Thymus (tissue), 11 donors: ENCODE data around the gene TSPAN15. TPM values are rescaled to one million over a fixed set of nuclear protein-coding genes. Genes with fewer than 3 reads are reported as not detected.

Experiments used
- DNase-seq, 9 donors: peaks; one replicate each; pipeline ENCODE4 v3.0.0-alpha.2; 2013; ENCODE audit warnings: low spot score in 9 of 9, low read depth in 6 of 9, missing footprints in 1 of 9
- H3K27ac ChIP-seq, 2 donors: one replicate each; pipeline ENCODE4 v1.5.1; 2013; ENCODE audit warnings: control low read depth in 1 of 2, low read depth in 1 of 2, low read length in 1 of 2, mild to moderate bottlenecking in 1 of 2, moderate library complexity in 1 of 2
- H3K27me3 ChIP-seq, 2 donors: one replicate each; pipeline ENCODE4 v1.5.1; 2013; ENCODE audit warnings: low read length in 1 of 2; ENCODE audit not compliant: control insufficient read depth in 2 of 2, insufficient read depth in 1 of 2
- H3K36me3 ChIP-seq, 2 donors: one replicate each; pipeline ENCODE4 v1.5.1; 2013; ENCODE audit warnings: low read length in 1 of 2, mild to moderate bottlenecking in 1 of 2, moderate library complexity in 1 of 2; ENCODE audit not compliant: control insufficient read depth in 2 of 2, insufficient read depth in 2 of 2
- H3K4me1 ChIP-seq, 2 donors: one replicate each; pipeline ENCODE4 v1.5.1; 2013; ENCODE audit warnings: low read length in 2 of 2; ENCODE audit not compliant: control insufficient read depth in 2 of 2, insufficient read depth in 2 of 2
- H3K4me3 ChIP-seq, 2 donors: one replicate each; pipeline ENCODE4 v1.5.1; 2013; ENCODE audit warnings: low read length in 2 of 2, control low read depth in 1 of 2, mild to moderate bottlenecking in 1 of 2
- H3K9me3 ChIP-seq, 2 donors: one replicate each; pipeline ENCODE4 v1.5.1; 2013; ENCODE audit warnings: low read length in 1 of 2, mild to moderate bottlenecking in 1 of 2; ENCODE audit not compliant: control insufficient read depth in 2 of 2, insufficient read depth in 1 of 2
- WGBS: extraction: QIAGEN DNeasy Blood & Tissue Kit; methylation state at CpG from one replicate; pipeline ENCODE4 v1.1.7; 2013; 5-methylcytosine and 5-hydroxymethylcytosine counted together
- polyA plus RNA-seq: library from polyadenylated mRNA; stranded (reverse); fragments of 200-250 nt; gene quantifications from one replicate; pipeline ENCODE4 v1.2.3, GENCODE V29; 2013
- total RNA-seq: library from RNA; stranded (reverse); fragments of 120-200 nt; gene quantifications from one replicate; pipeline ENCODE4 v1.2.4, GENCODE V29; 2013
- donor health status: healthy.

TSPAN15 gene
- total and polyA plus RNA-seq, 2 donors: 9.7 to 13.2 TPM

DNA sequence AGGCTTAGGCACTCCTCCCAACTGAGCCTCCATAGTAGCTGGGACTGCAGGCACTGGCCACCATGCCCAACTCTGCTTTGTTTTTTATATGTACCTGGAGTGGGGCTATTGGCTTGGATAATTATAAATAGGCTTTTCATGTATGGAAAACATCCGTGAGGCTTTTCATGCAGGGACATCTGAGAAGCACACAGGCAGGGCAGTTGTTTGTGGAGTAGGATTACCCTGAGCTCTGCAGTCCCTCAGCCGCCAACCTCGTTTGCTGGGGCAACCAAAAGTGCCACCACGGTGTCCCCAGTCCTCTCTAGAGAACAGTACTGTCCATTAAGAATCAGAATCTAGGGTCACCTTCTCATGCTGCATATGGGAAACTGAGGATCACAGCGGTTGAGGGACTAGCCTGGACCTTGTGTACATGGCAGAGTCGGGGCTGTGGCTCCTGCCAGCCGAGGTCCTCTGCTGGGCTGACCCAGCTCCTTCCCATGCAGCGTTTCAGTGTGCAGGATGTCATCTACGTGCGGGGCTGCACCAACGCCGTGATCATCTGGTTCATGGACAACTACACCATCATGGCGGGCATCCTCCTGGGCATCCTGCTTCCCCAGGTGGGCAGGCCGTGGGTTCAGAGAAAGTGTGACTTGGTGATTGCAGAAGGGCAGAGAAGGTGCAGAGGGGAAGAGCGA lies 54.5 kb downstream of the TSPAN15 start:
- DNase-seq: no peak
- H3K27me3 ChIP-seq: peaks cover 0 to 6% of the 10 kb centered on the region in 2 donors
- H3K36me3 ChIP-seq: no peaks in the 10 kb centered on the region
- no peak overlapping the region for H3K27ac ChIP-seq
- 98% methylated on average over 15 of the region's 15 CpGs for WGBS
- H3K9me3 ChIP-seq: no peaks in the 10 kb centered on the region
- H3K4me3 ChIP-seq: no peak overlapping the region
- H3K4me1 ChIP-seq: peaks cover 2 to 8% of the 10 kb centered on the region in 2 donors

DNA sequence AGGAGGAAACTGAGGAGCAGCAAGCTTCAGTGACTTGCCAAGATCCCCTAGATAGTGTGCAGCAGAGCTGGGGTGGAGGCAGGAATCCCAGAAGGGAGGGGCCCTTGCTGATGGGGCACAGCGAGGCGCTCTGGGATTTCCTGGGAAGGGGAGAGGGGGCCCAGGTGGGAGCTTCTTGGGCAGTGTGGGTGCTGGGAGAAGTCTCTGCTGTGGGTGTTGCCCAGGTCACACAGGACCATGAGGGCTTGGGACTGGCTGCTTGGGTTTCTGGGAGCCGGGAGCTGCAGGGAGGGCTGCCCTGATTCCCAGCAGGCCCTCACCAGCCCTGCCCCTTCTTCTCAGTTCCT lies 55.2 kb downstream of the TSPAN15 start:
- no peak overlapping the region for H3K27ac ChIP-seq
- WGBS: 100% methylated on average over 3 of the region's 3 CpGs
- peaks cover 0 to 6% of the 10 kb centered on the region in 2 donors for H3K27me3 ChIP-seq
- DNase-seq: no peak
- no peak overlapping the region for H3K4me3 ChIP-seq
- H3K36me3 ChIP-seq: no peaks in the 10 kb centered on the region
- H3K9me3 ChIP-seq: no peaks in the 10 kb centered on the region
- H3K4me1 ChIP-seq: peaks cover 2 to 8% of the 10 kb centered on the region in 2 donors

DNA sequence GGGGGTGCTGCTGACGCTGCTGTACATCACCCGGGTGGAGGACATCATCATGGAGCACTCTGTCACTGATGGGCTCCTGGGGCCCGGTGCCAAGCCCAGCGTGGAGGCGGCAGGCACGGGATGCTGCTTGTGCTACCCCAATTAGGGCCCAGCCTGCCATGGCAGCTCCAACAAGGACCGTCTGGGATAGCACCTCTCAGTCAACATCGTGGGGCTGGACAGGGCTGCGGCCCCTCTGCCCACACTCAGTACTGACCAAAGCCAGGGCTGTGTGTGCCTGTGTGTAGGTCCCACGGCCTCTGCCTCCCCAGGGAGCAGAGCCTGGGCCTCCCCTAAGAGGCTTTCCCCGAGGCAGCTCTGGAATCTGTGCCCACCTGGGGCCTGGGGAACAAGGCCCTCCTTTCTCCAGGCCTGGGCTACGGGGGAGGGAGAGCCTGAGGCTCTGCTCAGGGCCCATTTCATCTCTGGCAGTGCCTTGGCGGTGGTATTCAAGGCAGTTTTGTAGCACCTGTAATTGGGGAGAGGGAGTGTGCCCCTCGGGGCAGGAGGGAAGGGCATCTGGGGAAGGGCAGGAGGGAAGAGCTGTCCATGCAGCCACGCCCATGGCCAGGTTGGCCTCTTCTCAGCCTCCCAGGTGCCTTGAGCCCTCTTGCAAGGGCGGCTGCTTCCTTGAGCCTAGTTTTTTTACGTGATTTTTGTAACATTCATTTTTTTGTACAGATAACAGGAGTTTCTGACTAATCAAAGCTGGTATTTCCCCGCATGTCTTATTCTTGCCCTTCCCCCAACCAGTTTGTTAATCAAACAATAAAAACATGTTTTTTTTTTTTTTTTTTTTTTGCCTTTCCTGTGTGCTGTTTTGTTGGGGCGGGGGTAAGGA lies 55.8 kb downstream of the TSPAN15 start:
- Histone ChIP-seq H3K4me1 (peaks cover 2 to 8% of the 10 kb centered on the region in 2 donors), H3K9me3 (no peaks in the 10 kb centered on the region), H3K27ac (no peak overlapping the region), H3K27me3 (peaks cover 0 to 8% of the 10 kb centered on the region in 2 donors), H3K36me3 (no peaks in the 10 kb centered on the region), H3K4me3 (no peak overlapping the region)
- WGBS: 89% methylated on average over 19 of the region's 19 CpGs
- DNase-seq: peak in 1 of 9 donors; percentile 5

DNA sequence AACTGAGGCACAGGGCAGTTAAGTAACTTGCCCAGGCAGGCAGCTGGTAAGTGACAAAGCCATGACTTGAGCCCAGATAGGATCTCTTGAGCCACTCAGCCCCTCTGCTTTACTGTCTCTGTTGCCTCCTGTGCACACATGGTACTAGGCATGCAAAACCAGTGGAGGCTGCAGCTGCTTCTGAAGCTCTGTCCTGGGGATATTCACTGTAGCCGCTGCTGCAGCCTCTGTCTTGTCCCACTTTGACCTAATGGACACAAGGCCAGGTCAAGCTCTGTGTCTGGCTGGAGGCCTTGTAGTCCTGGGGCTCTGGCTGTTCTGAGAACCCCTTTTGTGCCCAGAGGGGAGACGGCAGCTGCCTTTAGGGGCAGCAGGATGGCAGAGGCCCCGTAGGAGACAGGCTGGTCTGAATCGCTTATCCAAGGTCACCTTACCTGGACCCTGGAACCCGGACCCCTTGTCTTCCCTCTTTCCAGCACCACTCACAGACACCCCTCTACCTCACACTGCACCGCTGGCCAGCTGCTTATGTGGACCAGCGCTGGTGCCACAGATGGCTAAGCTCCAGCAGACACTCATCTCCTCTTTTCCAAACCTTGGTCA lies 57.6 kb downstream of the TSPAN15 start:
- WGBS: 96% methylated on average over 7 of the region's 7 CpGs

DNA sequence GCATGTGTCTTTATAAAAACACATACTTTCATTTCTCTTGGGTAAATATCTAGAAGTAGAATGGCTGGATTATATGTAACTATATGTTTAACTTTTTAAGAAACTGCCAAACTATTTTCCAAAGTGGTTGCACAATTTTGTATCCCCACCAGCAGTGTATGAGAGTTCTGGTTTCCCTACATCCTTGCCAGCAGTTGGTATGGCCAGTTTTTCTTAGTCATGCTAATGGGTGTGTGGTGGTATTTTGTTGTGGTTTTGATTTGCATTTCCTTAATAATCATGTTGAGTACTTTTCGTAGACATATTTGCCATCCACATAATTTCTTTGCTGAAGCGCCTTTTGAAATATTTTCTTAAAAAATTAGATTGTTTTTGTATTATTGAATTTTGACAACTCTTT lies 61.6 kb downstream of the TSPAN15 start:
- no peaks in the 10 kb centered on the region for H3K9me3 ChIP-seq
- H3K4me1 ChIP-seq: peaks cover 0 to under 1% of the 10 kb centered on the region in 2 donors
- H3K27me3 ChIP-seq: peaks cover 0 to 12% of the 10 kb centered on the region in 2 donors
- 37% methylated on average over 2 of the region's 2 CpGs for WGBS
- H3K4me3 ChIP-seq: no peak overlapping the region
- no peak overlapping the region for H3K27ac ChIP-seq
- H3K36me3 ChIP-seq: no peaks in the 10 kb centered on the region
- no peak for DNase-seq

More for the DNA sequence above, 57.6 kb downstream of the TSPAN15 start:
- peaks cover 0 to 8% of the 10 kb centered on the region in 2 donors for H3K27me3 ChIP-seq
- peaks cover 2 to 8% of the 10 kb centered on the region in 2 donors for H3K4me1 ChIP-seq
- no peak for DNase-seq
- no peak overlapping the region for H3K27ac ChIP-seq
- H3K36me3 ChIP-seq: no peaks in the 10 kb centered on the region
- H3K4me3 ChIP-seq: no peak overlapping the region
- H3K9me3 ChIP-seq: no peaks in the 10 kb centered on the region

DNA sequence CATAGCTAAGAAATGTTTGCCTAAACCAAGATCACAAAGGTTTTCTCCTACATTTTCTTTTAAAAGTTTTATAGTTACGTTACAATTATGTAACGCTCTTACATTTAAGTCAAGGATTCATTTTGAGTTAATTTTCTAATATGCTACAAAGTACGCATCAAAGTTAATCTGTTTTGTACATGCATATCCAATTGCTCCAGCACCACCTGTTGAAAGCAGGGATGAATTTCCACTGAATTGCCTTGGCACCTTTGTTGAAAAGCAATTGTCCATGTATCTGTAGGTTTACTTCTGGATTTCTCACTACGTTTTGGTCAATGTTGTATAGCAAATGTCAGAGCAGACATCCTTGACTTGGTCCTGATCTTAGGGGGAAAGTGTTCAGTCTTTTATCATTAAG lies 62.4 kb downstream of the TSPAN15 start:
- Histone ChIP-seq H3K4me3 (no peak overlapping the region), H3K9me3 (no peaks in the 10 kb centered on the region), H3K4me1 (no peaks in the 10 kb centered on the region), H3K36me3 (no peaks in the 10 kb centered on the region), H3K27me3 (peaks cover 0 to 11% of the 10 kb centered on the region in 2 donors), H3K27ac (no peak overlapping the region)
- DNase-seq: no peak
- 94% methylated on average over 4 of the region's 4 CpGs for WGBS

DNA sequence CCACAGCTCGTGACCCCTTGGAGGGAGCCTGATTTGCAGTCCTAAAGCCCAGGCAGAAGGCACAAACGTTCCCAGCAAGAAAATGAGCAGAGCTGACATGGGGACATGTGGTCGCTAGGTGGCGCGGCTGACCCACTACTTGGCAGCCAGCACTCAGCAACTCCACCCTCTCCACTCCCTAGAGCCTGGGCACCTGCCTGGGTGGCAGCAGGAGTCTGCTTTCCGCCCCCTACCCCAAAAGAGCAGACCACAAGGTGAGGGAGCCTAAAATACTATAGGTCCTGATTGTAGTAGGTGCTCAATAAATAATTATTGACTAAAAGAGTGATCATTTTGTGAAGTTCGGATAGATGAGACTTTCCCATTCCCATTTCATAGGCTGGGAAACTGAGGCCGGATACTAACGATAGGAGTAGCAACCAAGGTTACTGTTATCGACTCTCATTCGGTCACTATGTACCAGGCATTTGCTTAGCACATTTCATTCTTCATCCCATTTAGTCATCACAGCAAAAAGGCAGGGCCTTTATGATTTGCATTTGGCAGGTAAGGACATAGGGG lies 64.5 kb downstream of the TSPAN15 start:
- H3K36me3 ChIP-seq: no peaks in the 10 kb centered on the region
- H3K27me3 ChIP-seq: peaks cover 0 to 6% of the 10 kb centered on the region in 2 donors
- no peaks in the 10 kb centered on the region for H3K9me3 ChIP-seq
- no peak overlapping the region for H3K27ac ChIP-seq
- 27% methylated on average over 11 of the region's 11 CpGs for WGBS
- DNase-seq: peak; percentile 46 to 85 (median 63)
- no peaks in the 10 kb centered on the region for H3K4me1 ChIP-seq
- no peak overlapping the region for H3K4me3 ChIP-seq

DNA sequence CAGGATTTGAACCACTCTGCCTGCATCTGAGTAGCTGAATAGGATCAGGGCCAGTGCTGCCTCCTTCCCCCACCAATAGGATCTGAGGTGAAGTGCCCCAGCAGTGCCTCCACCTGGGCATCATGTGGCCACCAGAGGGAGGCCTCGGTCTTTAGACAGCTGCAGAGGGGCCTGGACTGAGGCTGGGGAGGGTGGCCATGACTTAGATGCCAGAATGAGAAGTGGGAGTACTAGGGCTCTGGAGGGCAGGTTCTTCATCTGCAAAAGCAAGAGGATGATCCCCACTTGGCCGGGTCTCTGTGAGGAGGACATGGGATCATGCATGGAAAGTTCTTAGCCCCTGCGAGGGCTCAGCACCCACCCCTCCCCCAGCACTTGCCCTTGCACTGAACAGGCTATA lies 65.1 kb downstream of the TSPAN15 start:
- Histone ChIP-seq H3K36me3 (no peaks in the 10 kb centered on the region), H3K9me3 (no peaks in the 10 kb centered on the region), H3K27ac (no peak overlapping the region), H3K4me3 (no peak overlapping the region), H3K27me3 (peaks cover 0 to 6% of the 10 kb centered on the region in 2 donors), H3K4me1 (no peaks in the 10 kb centered on the region)
- peak in 1 of 9 donors; percentile 34 for DNase-seq
- WGBS: 52% methylated on average over 3 of the region's 3 CpGs
